Suprapubic skin (tissue), 3 donors: ENCODE results near the gene ECI2.

Source experiments
- EP300 ChIP-seq: sonication (generic); formaldehyde crosslinking; IDR thresholded peaks from one replicate; pipeline ENCODE4 v1.6.1; 2017; ENCODE audit warnings: antibody characterized with exemption
- POLR2A ChIP-seq, 2 donors: fragments of 450-650 bp; IDR thresholded peaks; one replicate each; pipeline ENCODE4 v1.6.1; 2017; ENCODE audit warnings: antibody characterized with exemption in 2 of 2, mild to moderate bottlenecking in 2 of 2, moderate library complexity in 2 of 2
- TF ChIP-seq, protein P1 (sequence below), 2 donors: fragments of 200-600 bp in 1 of 2; fragments of 450-650 bp in 1 of 2; sonication (generic) in 1 of 2; IDR thresholded peaks; one replicate each; pipeline ENCODE4 v1.5.1; 2016 to 2019; ENCODE audit warnings: antibody characterized with exemption in 2 of 2, mild to moderate bottlenecking in 1 of 2, moderate library complexity in 1 of 2

DNA sequence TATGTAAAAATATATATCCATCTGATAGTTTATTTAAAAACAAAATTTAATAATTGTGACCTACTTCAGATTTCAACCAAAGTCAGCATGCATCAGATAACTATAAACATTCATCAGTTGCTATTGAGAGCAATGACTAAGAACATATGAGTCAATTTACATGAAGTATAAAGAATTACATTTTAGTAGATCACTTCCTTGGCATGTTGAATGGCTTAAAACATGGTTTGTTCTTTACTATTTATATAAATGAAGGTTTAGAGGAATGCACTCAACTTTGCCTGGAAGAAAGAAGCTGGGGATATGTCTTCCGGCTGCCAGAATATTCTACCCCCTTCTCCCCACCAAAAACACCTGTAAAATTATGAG is 50.1 kb downstream of the ECI2 start:
- TF ChIP-seq, protein P1, sequence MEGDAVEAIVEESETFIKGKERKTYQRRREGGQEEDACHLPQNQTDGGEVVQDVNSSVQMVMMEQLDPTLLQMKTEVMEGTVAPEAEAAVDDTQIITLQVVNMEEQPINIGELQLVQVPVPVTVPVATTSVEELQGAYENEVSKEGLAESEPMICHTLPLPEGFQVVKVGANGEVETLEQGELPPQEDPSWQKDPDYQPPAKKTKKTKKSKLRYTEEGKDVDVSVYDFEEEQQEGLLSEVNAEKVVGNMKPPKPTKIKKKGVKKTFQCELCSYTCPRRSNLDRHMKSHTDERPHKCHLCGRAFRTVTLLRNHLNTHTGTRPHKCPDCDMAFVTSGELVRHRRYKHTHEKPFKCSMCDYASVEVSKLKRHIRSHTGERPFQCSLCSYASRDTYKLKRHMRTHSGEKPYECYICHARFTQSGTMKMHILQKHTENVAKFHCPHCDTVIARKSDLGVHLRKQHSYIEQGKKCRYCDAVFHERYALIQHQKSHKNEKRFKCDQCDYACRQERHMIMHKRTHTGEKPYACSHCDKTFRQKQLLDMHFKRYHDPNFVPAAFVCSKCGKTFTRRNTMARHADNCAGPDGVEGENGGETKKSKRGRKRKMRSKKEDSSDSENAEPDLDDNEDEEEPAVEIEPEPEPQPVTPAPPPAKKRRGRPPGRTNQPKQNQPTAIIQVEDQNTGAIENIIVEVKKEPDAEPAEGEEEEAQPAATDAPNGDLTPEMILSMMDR (IDR thresholded peaks at IDR 0.05) = no peak
- TF ChIP-seq EP300 (no peak), POLR2A (IDR thresholded peaks at IDR 0.05) (no peak)
